H1 (cell line): ENCODE results near the gene DLL3. TPM values are rescaled to one million over a fixed set of nuclear protein-coding genes. Genes with fewer than 3 reads are reported as not detected.

Experiments used
- CTCF ChIA-PET: fragments of 300-600 bp; sonication (Branson Sonifier 250); formaldehyde crosslinking; loops from one replicate; lab custom pipeline; 2021; ENCODE audit not compliant: partially characterized antibody; lab: Charles Lee
- POLR2A ChIA-PET: fragments of 300-600 bp; sonication (Branson Sonifier 250); formaldehyde crosslinking; loops from one replicate; lab custom pipeline; 2021; ENCODE audit warnings: inconsistent platforms; ENCODE audit not compliant: partially characterized antibody; lab: Charles Lee
- DNase-seq, 2 experiments: peaks; one replicate each; pipeline versions ENCODE4 v3.0.0 to v3.0.0-alpha.2; 2010 to 2022; ENCODE audit warnings: low spot score in 2 of 2, low read depth in 1 of 2, mixed read lengths in 1 of 2
- FAIRE-seq: peaks from 2 replicates; lab custom pipeline; 2011; peaks lifted over from hg19 to GRCh38; lab: Jason Lieb, UNC
- H2AFZ ChIP-seq: 2 replicates; pipeline ENCODE4 v1.8.1; 2012; ENCODE audit warnings: low read length, inconsistent platforms
- H2AK5ac ChIP-seq: 2 replicates; pipeline ENCODE4 v1.6.1; 2013; ENCODE audit warnings: low read depth, low read length
- H2BK120ac ChIP-seq: replicated peaks from 2 replicates; pipeline ENCODE3; 2013; ENCODE audit warnings: low read depth, low read length, inconsistent platforms
- H2BK12ac ChIP-seq: 2 replicates; pipeline ENCODE4 v1.6.1; 2013; ENCODE audit warnings: low read depth, low read length
- H2BK15ac ChIP-seq: 2 replicates; pipeline ENCODE4 v1.6.1; 2013; ENCODE audit warnings: low read length
- H2BK20ac ChIP-seq: 2 replicates; pipeline ENCODE4 v1.6.1; 2013; ENCODE audit warnings: low read length
- H2BK5ac ChIP-seq: 2 replicates; pipeline ENCODE4 v1.6.1; 2013; ENCODE audit warnings: low read depth, low read length
- H3K14ac ChIP-seq: 2 replicates; pipeline ENCODE4 v1.6.1; 2013; ENCODE audit warnings: inconsistent platforms; ENCODE audit not compliant: insufficient read length
- H3K18ac ChIP-seq: 2 replicates; pipeline ENCODE4 v1.6.1; 2013; ENCODE audit warnings: low read length; ENCODE audit errors: extremely low read depth
- H3K23ac ChIP-seq: 2 replicates; pipeline ENCODE4 v1.6.1; 2013; ENCODE audit warnings: inconsistent platforms; ENCODE audit not compliant: insufficient read length
- H3K23me2 ChIP-seq: 2 replicates; pipeline ENCODE4 v1.6.1; 2013; ENCODE audit warnings: low read depth, low read length
- H3K27ac ChIP-seq: 2 replicates; pipeline ENCODE4 v1.6.1; 2011; ENCODE audit warnings: low read depth, low read length, inconsistent platforms
- H3K27me3 ChIP-seq, 4 experiments: replicated peaks in 1 of 4; 1 replicate in 1 of 4; 2 replicates in 3 of 4; pipeline versions ENCODE4 v1.6.1 to v1.8.1; 2011 to 2013; ENCODE audit warnings: low read length in 3 of 4, mild to moderate bottlenecking in 3 of 4, inconsistent platforms in 2 of 4, mixed read lengths in 2 of 4, moderate library complexity in 1 of 4; ENCODE audit not compliant: control insufficient read depth in 3 of 4, insufficient read depth in 3 of 4; ENCODE audit errors: extremely low read depth in 1 of 4
- H3K36me3 ChIP-seq, 4 experiments: 2 replicates each; pipeline versions ENCODE4 v1.6.1 to v1.8.1; 2011 to 2013; ENCODE audit warnings: mild to moderate bottlenecking in 4 of 4, low read length in 3 of 4, moderate library complexity in 2 of 4, control low read depth in 1 of 4, inconsistent platforms in 1 of 4; ENCODE audit not compliant: insufficient read depth in 4 of 4, control insufficient read depth in 2 of 4
- H3K4ac ChIP-seq: replicated peaks from 2 replicates; pipeline ENCODE3; 2013; ENCODE audit warnings: low read length, low read depth, mixed read lengths, inconsistent platforms; ENCODE audit not compliant: insufficient read length
- H3K4me1 ChIP-seq, 4 experiments: replicated peaks in 1 of 4; 1 replicate in 1 of 4; 2 replicates in 3 of 4; pipeline versions ENCODE4 v1.6.1 to v1.8.1; 2011 to 2013; ENCODE audit warnings: low read length in 3 of 4, inconsistent platforms in 2 of 4, mixed read lengths in 1 of 4; ENCODE audit not compliant: insufficient read depth in 4 of 4, control insufficient read depth in 3 of 4
- H3K4me2 ChIP-seq, 2 experiments: 2 replicates each; pipeline versions ENCODE4 v1.6.1 to v1.8.1; 2011 to 2013; ENCODE audit warnings: low read depth in 2 of 2, low read length in 2 of 2, control low read depth in 1 of 2, inconsistent platforms in 1 of 2, mild to moderate bottlenecking in 1 of 2; ENCODE audit not compliant: insufficient read depth in 1 of 2
- H3K4me3 ChIP-seq, 4 experiments: fragments of 200-600, 300-600 bp in 1 of 4; sonication (generic), shearing (Covaris generic), sonication (Bioruptor Twin) in 1 of 4; 2 replicates each; pipeline versions ENCODE4 v1.5.1 to v1.8.1; 2011 to 2016; ENCODE audit warnings: low read length in 4 of 4, low read depth in 3 of 4, control low read depth in 2 of 4, inconsistent platforms in 2 of 4, mild to moderate bottlenecking in 2 of 4, mixed read lengths in 1 of 4, moderate library complexity in 1 of 4; ENCODE audit not compliant: insufficient read depth in 2 of 4; ENCODE audit errors: extremely low read depth in 1 of 4
- H3K56ac ChIP-seq: replicated peaks from 2 replicates; pipeline ENCODE3; 2013; ENCODE audit warnings: low read depth, mild to moderate bottlenecking, mixed read lengths, low read length, inconsistent platforms; ENCODE audit not compliant: insufficient read length
- H3K79me1 ChIP-seq: 2 replicates; pipeline ENCODE4 v1.6.1; 2013; ENCODE audit warnings: low read depth, low read length, control low read depth
- H3K79me2 ChIP-seq, 2 experiments: 2 replicates each; pipeline versions ENCODE4 v1.6.1 to v1.8.1; 2012 to 2013; ENCODE audit warnings: low read length in 2 of 2, mild to moderate bottlenecking in 2 of 2, inconsistent platforms in 1 of 2; ENCODE audit not compliant: insufficient read depth in 2 of 2, control insufficient read depth in 1 of 2
- H3K9ac ChIP-seq, 4 experiments: replicated peaks in 1 of 4; 1 replicate in 1 of 4; 2 replicates in 3 of 4; pipeline versions ENCODE4 v1.6.1 to v1.8.1; 2011 to 2013; ENCODE audit warnings: low read depth in 3 of 4, low read length in 3 of 4, control low read depth in 2 of 4, mild to moderate bottlenecking in 2 of 4, moderate library complexity in 2 of 4, inconsistent platforms in 1 of 4; ENCODE audit errors: extremely low read depth in 1 of 4
- H3K9me3 ChIP-seq, 2 experiments: 2 replicates each; pipeline versions ENCODE4 v1.6.1 to v1.8.1; 2012 to 2013; ENCODE audit warnings: mild to moderate bottlenecking in 2 of 2, moderate library complexity in 2 of 2, control low read depth in 1 of 2, inconsistent platforms in 1 of 2, low read depth in 1 of 2, low read length in 1 of 2, mixed read lengths in 1 of 2; ENCODE audit not compliant: insufficient read depth in 2 of 2
- H4K20me1 ChIP-seq, 2 experiments: replicated peaks in 1 of 2; 2 replicates each; pipeline versions ENCODE3 to v1.8.1; 2011 to 2013; ENCODE audit warnings: inconsistent platforms in 2 of 2, low read length in 2 of 2, mild to moderate bottlenecking in 1 of 2; ENCODE audit not compliant: insufficient read depth in 2 of 2, control insufficient read depth in 1 of 2
- H4K5ac ChIP-seq: 2 replicates; pipeline ENCODE4 v1.6.1; 2013; ENCODE audit warnings: low read length, low read depth, mixed read lengths, inconsistent platforms; ENCODE audit not compliant: insufficient read length
- H4K8ac ChIP-seq: 2 replicates; pipeline ENCODE4 v1.8.0; 2013; ENCODE audit warnings: mild to moderate bottlenecking, moderate library complexity, low read length, inconsistent platforms; ENCODE audit not compliant: insufficient read depth; ENCODE audit errors: extremely low read depth
- H4K91ac ChIP-seq: replicated peaks from 2 replicates; pipeline ENCODE3; 2013; ENCODE audit warnings: low read length, mixed read lengths, inconsistent platforms; ENCODE audit not compliant: insufficient read length
- E2F6 ChIP-seq: IDR thresholded peaks from 2 replicates; pipeline ENCODE4 v1.6.1; 2012; ENCODE audit warnings: inconsistent platforms
- EZH2 ChIP-seq: fragments of 200-600 bp; sonication (generic); IDR thresholded peaks from 2 replicates; pipeline ENCODE4 v1.7.1; 2012; ENCODE audit warnings: low read depth, mild to moderate bottlenecking, moderate library complexity, low read length, inconsistent platforms; ENCODE audit not compliant: severe bottlenecking
- GABPA ChIP-seq: IDR thresholded peaks from 2 replicates; pipeline ENCODE4 v1.6.1; 2011; ENCODE audit warnings: mild to moderate bottlenecking, low read length, moderate library complexity, borderline replicate concordance; ENCODE audit not compliant: insufficient read depth
- JUND ChIP-seq: IDR thresholded peaks from 2 replicates; pipeline ENCODE4 v1.6.1; 2011; ENCODE audit warnings: mild to moderate bottlenecking, improper control_type of control experiment, low read length
- POLR2AphosphoS5 ChIP-seq: IDR thresholded peaks from 2 replicates; pipeline ENCODE4 v1.6.1; 2011; ENCODE audit warnings: low read depth, low read length
- RXRA ChIP-seq: IDR thresholded peaks from 2 replicates; pipeline ENCODE4 v1.6.1; 2011; ENCODE audit warnings: low read depth, mild to moderate bottlenecking, low read length, moderate library complexity; ENCODE audit not compliant: insufficient read depth
- SIN3A ChIP-seq, 2 experiments: IDR thresholded peaks in 1 of 2; conservative IDR thresholded peaks in 1 of 2; 2 replicates each; pipeline ENCODE4 v1.6.1; 2011 to 2012; ENCODE audit warnings: low read length in 2 of 2, improper control_type of control experiment in 1 of 2, low read depth in 1 of 2, mild to moderate bottlenecking in 1 of 2
- SIRT6 ChIP-seq: IDR thresholded peaks from one replicate; pipeline ENCODE4 v1.7.1; 2012; ENCODE audit warnings: low read length, inconsistent platforms
- SP1 ChIP-seq: IDR thresholded peaks from 2 replicates; pipeline ENCODE4 v1.6.1; 2011; ENCODE audit warnings: low read depth, low read length
- SP2 ChIP-seq: IDR thresholded peaks from 2 replicates; pipeline ENCODE4 v1.6.1; 2012; ENCODE audit warnings: mild to moderate bottlenecking, low read length, inconsistent platforms
- TBP ChIP-seq: IDR thresholded peaks from 2 replicates; pipeline ENCODE4 v1.6.1; 2011; ENCODE audit warnings: low read depth, low read length, improper control_type of control experiment
- WGBS, 2 experiments: shearing (Covaris generic) in 1 of 2; methylation state at CpG; one replicate each; pipeline versions ENCODE4 v1.1.6 to v1.1.7; 2013 to 2015; ENCODE audit warnings: low lambda C conversion rate in 2 of 2, mixed read lengths in 2 of 2, inconsistent platforms in 1 of 2, low coverage in 1 of 2, missing lambda C conversion rate in 1 of 2; ENCODE audit not compliant: insufficient replicate concordance in 2 of 2, insufficient coverage in 1 of 2, insufficient read length in 1 of 2; ENCODE audit errors: extremely low coverage in 1 of 2, missing lambda C conversion rate in 1 of 2; 5-methylcytosine and 5-hydroxymethylcytosine counted together
- polyA plus RNA-seq, 7 experiments: library from polyadenylated mRNA; depleted of rRNA in 3 of 7; stranded (reverse) in 5 of 7; unstranded in 2 of 7; fragments of >200 nt in 5 of 7; fragments of 200-250 nt in 2 of 7; gene quantifications; 1 replicate in 5 of 7; 2 replicates in 1 of 7; 4 replicates in 1 of 7; pipeline versions ENCODE4 v1.2.1 to v1.2.3, GENCODE V29; 2011 to 2013; ENCODE audit warnings: missing spikeins in 2 of 7, mixed read lengths in 2 of 7
- total RNA-seq: library from RNA; stranded (reverse); fragmentation: NEBNext Ultra II Directional; extraction: Animal tissue kit (Norgen Biotek cat#: 25700); gene quantifications from 2 replicates; pipeline ENCODE4 v1.2.1, GENCODE V29; 2021

The DLL3 gene
- total and polyA plus RNA-seq, 2 of the 8 experiments (the other 6 are each of a cell fraction or from before 2014, with no cell fraction given), result 12.2 to 13.8 TPM

GRCh38 chr19:39489756-39490155, 9.0 kb upstream of the DLL3 start:
- WGBS, 2 experiments, result 93% methylated on average over 10 of the region's 10 CpGs; no CpG with 5 or more reads in 1 of the 2 experiments
- Histone ChIP-seq H2BK12ac (no peak overlapping the region), H4K5ac (no peak overlapping the region), H2BK5ac (no peak overlapping the region), H3K4ac (no peak overlapping the region), H3K4me3 (no peak overlapping the region), H3K4me1 (peaks cover 0 to 2% (median 0%) of the 10 kb centered on the region in 4 experiments; a peak in 2 of 7 replicates), H3K27me3 (no peaks in the 10 kb centered on the region), H2AFZ (no peak overlapping the region), H2BK20ac (no peak overlapping the region), H4K20me1 (peaks cover 5 to 9% of the 10 kb centered on the region in 2 experiments), H3K36me3 (peaks cover 11 to 55% (median 39%) of the 10 kb centered on the region in 4 experiments), H3K79me2 (no peaks in the 10 kb centered on the region), H2AK5ac (no peak overlapping the region), H3K23ac (no peak overlapping the region), H3K23me2 (no peaks in the 10 kb centered on the region; the same call in 1 of the 2 replicates), H3K14ac (no peak overlapping the region), H3K79me1 (no peaks in the 10 kb centered on the region), H2BK15ac (no peak overlapping the region), H3K4me2 (no peak overlapping the region), H3K9me3 (no peaks in the 10 kb centered on the region), H3K9ac (no peak overlapping the region), H2BK120ac (no peak overlapping the region), H3K18ac (no peak overlapping the region), H4K8ac (no peak overlapping the region), H4K91ac (no peak overlapping the region), H3K56ac (no peak overlapping the region), H3K27ac (no peak overlapping the region)
- no peak for DNase-seq
- CTCF ChIA-PET, result interaction anchor here (1.0 to 1.6 kb wide), 5 partner anchors 11 to 186 kb away, joined by 3 to 4 read pairs (median 3); no protein-coding TSS in a partner anchor
- POLR2A ChIA-PET, result interaction anchor here (0.6 to 11.1 kb wide), 6 partner anchors 6 to 43 kb away, joined by 3 to 96 read pairs (median 3); partner anchors contain the start of genes EID2B and TIMM50
- TF ChIP-seq POLR2AphosphoS5 (no peak), SIRT6 (no peak), TBP (no peak), E2F6 (no peak), SIN3A (conservative IDR thresholded peaks at IDR 0.05 in 1 of 2, IDR thresholded peaks at IDR 0.05 in 1 of 2; ENCODE audit: low read depth in 1 of 2, low read length in 2 of 2) (no peak), JUND (no peak), GABPA (no peak), RXRA (no peak), SP1 (no peak), SP2 (no peak), EZH2 (no peak)
- no peak for FAIRE-seq
